ENCODE data around the gene FBXL7. TPM values are rescaled to one million over a fixed set of nuclear protein-coding genes. Genes with fewer than 3 reads are reported as not detected.

Gene FBXL7
- total and polyA plus RNA-seq, 2 donors (not counting 3 experiments of a cell fraction or from before 2014, with no cell fraction given): 23.5 to 32.2 TPM

DNA sequence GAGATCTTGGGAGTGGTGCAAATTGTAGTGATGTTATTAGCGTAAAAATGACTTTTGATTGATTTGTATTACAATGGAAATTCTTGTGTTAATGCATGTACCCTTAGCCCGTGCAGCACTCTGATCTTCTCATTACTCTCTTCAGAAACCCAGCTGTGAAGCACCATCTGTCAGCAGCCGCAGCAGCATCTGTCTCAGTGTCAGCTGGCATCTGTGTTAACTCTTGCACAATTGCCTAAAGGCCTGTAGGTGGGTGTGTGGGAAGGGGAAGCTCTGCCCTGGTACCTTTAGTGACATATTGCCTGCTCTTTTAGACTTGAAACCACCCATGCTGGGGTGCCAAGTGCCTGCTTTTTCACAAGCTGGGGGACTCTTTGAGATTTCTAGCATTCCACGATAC is 101.3 kb downstream of the FBXL7 start:
- no peak for DNase-seq (ENCODE audit: low read depth, low spot score)
- Histone ChIP-seq H3K9me3 (replicated peaks; ENCODE audit: control insufficient read depth, insufficient read depth, low read length) (no peaks in the 10 kb centered on the region), H3K4me1 (ENCODE audit: control insufficient read depth, extremely low read depth, insufficient read depth, low read length) (peaks cover 4% of the 10 kb centered on the region), H2AFZ (ENCODE audit: low read depth, low read length) (no peak overlapping the region), H3K27me3 (ENCODE audit: control insufficient read depth in 2 of 2, insufficient read depth in 2 of 2, low read length in 2 of 2) (no peaks in the 10 kb centered on the region), H3K79me2 (ENCODE audit: control insufficient read depth, insufficient read depth, low read length) (peaks cover 2% of the 10 kb centered on the region), H3K4me3 (replicated peaks in 1 of 3; ENCODE audit: insufficient read depth in 1 of 3, low read depth in 1 of 3, low read length in 3 of 3) (no peak overlapping the region), H4K20me1 (replicated peaks; ENCODE audit: control insufficient read depth, extremely low read depth, insufficient read depth, low read length) (no peaks in the 10 kb centered on the region), H3K9ac (replicated peaks; ENCODE audit: extremely low read depth, insufficient read depth, low read length) (no peak overlapping the region), H3K36me3 (ENCODE audit: control insufficient read depth in 2 of 2, extremely low read depth in 1 of 2, insufficient read depth in 2 of 2, low read length in 2 of 2) (no peaks in the 10 kb centered on the region), H3K27ac (ENCODE audit: insufficient read depth, low read depth, low read length) (no peak overlapping the region), H3K9me1 (replicated peaks; ENCODE audit: control insufficient read depth, extremely low read depth, insufficient read depth, low read length) (no peaks in the 10 kb centered on the region), H3K4me2 (ENCODE audit: insufficient read depth, low read length) (no peak overlapping the region)
- TF ChIP-seq GATA2 (IDR thresholded peaks at IDR 0.05; ENCODE audit: insufficient read depth, insufficient read length, low read depth, low read length) (no peak), EZH2 (IDR thresholded peaks at IDR 0.05; ENCODE audit: borderline replicate concordance, low read depth, low read length, severe bottlenecking) (no peak), MYC (IDR thresholded peaks at IDR 0.05; ENCODE audit: low read depth, low read length) (no peak), POLR2A (IDR thresholded peaks at IDR 0.05; ENCODE audit: low read depth, low read length) (no peak), POLR2AphosphoS5 (IDR thresholded peaks at IDR 0.05; ENCODE audit: insufficient read depth, low read depth, low read length) (no peak), JUN (IDR thresholded peaks at IDR 0.05; ENCODE audit: borderline replicate concordance, insufficient read depth, insufficient read length, low read depth) (no peak), FOS (IDR thresholded peaks at IDR 0.05; ENCODE audit: borderline replicate concordance, insufficient read depth, low read length) (no peak)
- TF ChIP-seq, protein P1, sequence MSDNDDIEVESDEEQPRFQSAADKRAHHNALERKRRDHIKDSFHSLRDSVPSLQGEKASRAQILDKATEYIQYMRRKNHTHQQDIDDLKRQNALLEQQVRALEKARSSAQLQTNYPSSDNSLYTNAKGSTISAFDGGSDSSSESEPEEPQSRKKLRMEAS (IDR thresholded peaks at IDR 0.05; ENCODE audit: insufficient read depth, insufficient read length): no peak
- TF ChIP-seq, protein P2, sequence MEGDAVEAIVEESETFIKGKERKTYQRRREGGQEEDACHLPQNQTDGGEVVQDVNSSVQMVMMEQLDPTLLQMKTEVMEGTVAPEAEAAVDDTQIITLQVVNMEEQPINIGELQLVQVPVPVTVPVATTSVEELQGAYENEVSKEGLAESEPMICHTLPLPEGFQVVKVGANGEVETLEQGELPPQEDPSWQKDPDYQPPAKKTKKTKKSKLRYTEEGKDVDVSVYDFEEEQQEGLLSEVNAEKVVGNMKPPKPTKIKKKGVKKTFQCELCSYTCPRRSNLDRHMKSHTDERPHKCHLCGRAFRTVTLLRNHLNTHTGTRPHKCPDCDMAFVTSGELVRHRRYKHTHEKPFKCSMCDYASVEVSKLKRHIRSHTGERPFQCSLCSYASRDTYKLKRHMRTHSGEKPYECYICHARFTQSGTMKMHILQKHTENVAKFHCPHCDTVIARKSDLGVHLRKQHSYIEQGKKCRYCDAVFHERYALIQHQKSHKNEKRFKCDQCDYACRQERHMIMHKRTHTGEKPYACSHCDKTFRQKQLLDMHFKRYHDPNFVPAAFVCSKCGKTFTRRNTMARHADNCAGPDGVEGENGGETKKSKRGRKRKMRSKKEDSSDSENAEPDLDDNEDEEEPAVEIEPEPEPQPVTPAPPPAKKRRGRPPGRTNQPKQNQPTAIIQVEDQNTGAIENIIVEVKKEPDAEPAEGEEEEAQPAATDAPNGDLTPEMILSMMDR (IDR thresholded peaks at IDR 0.05; ENCODE audit: extremely low read depth in 1 of 2, insufficient read depth in 1 of 2, low read depth in 1 of 2, low read length in 2 of 2): no peak
- dilution Hi-C loops (cut with MboI; ENCODE audit: extremely low pct_ligation_motif_present, low sequenced_read_pairs): no loop called here
- POLR2A ChIA-PET: no interaction called here
- intact Hi-C loops (cut with micrococcal nuclease): no loop called here
- FAIRE-seq: no peak
- BruUV-seq (replicated peaks): no TSS peak
- CTCF ChIA-PET: no interaction called here

Measured in endothelial cell of umbilical vein (primary cell).